GM12878 (cell line): ENCODE data around the gene IL18R1. TPM values are rescaled to one million over a fixed set of nuclear protein-coding genes. Genes with fewer than 3 reads are reported as not detected.

Experiments
- ATAC-seq: fragments of 200-7000 bp; cut with Tn5 transposase; 3 replicates; pipeline ENCODE4 v1.9.1; 2020; ENCODE audit warnings: mild to moderate bottlenecking, moderate library complexity
- BruUV-seq: library from RNA; stranded (reverse); fragments of 400-500 nt; replicated peaks from 2 replicates; lab custom pipeline; 2021; lab: Mats Ljungman, UMichigan
- CTCF ChIA-PET: fragments of 300-600 bp; sonication (Branson Sonifier 250); formaldehyde crosslinking; extraction: SDS; loops from one replicate; lab custom pipeline; 2021; ENCODE audit warnings: inconsistent platforms; lab: Yijun Ruan, JAX
- POLR2A ChIA-PET: fragments of 350-600 bp; formaldehyde crosslinking; extraction: SDS; loops from one replicate; lab custom pipeline; 2021; ENCODE audit warnings: inconsistent platforms; lab: Charles Lee
- RAD21 ChIA-PET: fragments of 300-600 bp; sonication (Branson Sonifier 250); formaldehyde crosslinking; loops from one replicate; lab custom pipeline; 2023; ENCODE audit warnings: antibody characterized with exemption; ENCODE audit not compliant: unreplicated experiment; lab: Charles Lee
- SMC1A ChIA-PET: fragments of 300-600 bp; sonication (Branson Sonifier 250); formaldehyde crosslinking; loops from one replicate; lab custom pipeline; 2023; ENCODE audit not compliant: unreplicated experiment, uncharacterized antibody; lab: Charles Lee
- DNase-seq: peaks from one replicate; pipeline ENCODE4 v3.0.0-alpha.2; 2011; ENCODE audit warnings: low read depth, low spot score
- FAIRE-seq: peaks from 3 replicates; lab custom pipeline; 2011; peaks lifted over from hg19 to GRCh38; lab: Jason Lieb, UNC
- H2AFZ ChIP-seq: 2 replicates; pipeline ENCODE4 v1.6.0; 2011; ENCODE audit warnings: low read depth, low read length, control low read depth; ENCODE audit not compliant: control insufficient read depth
- H3K27ac ChIP-seq: 2 replicates; pipeline ENCODE4 v1.5.1; 2011; ENCODE audit warnings: control low read depth; ENCODE audit not compliant: control insufficient read depth, insufficient read depth
- H3K27me3 ChIP-seq, 2 experiments: replicated peaks in 1 of 2; 2 replicates each; pipeline versions ENCODE4 v1.6.0 to v1.6.1; 2011; ENCODE audit warnings: low read length in 1 of 2; ENCODE audit not compliant: control insufficient read depth in 2 of 2, insufficient read depth in 2 of 2
- H3K36me3 ChIP-seq, 2 experiments: 2 replicates each; pipeline ENCODE4 v1.5.1; 2011; ENCODE audit warnings: low read length in 1 of 2; ENCODE audit not compliant: control insufficient read depth in 2 of 2, insufficient read depth in 2 of 2
- H3K4me1 ChIP-seq: 2 replicates; pipeline ENCODE4 v1.6.1; 2011; ENCODE audit warnings: mild to moderate bottlenecking, low read length, moderate library complexity, mixed read lengths; ENCODE audit not compliant: control insufficient read depth, insufficient read depth
- H3K4me2 ChIP-seq: 2 replicates; pipeline ENCODE4 v1.6.0; 2011; ENCODE audit warnings: control low read depth; ENCODE audit not compliant: control insufficient read depth, insufficient read depth
- H3K4me3 ChIP-seq: fragments of 200-600 bp; sonication (generic); 2 replicates; pipeline ENCODE4 v1.5.1; 2016
- H3K79me2 ChIP-seq: 2 replicates; pipeline ENCODE4 v1.6.0; 2011; ENCODE audit warnings: low read length; ENCODE audit not compliant: control insufficient read depth, insufficient read depth
- H3K9ac ChIP-seq: 2 replicates; pipeline ENCODE4 v1.8.0; 2011; ENCODE audit warnings: low read length, control low read depth, mixed read lengths; ENCODE audit not compliant: control insufficient read depth, insufficient read depth
- H3K9me3 ChIP-seq: replicated peaks from 3 replicates; pipeline ENCODE4 v1.5.1; 2011; ENCODE audit warnings: mild to moderate bottlenecking, low read length; ENCODE audit not compliant: control insufficient read depth, insufficient read depth
- H4K20me1 ChIP-seq: 2 replicates; pipeline ENCODE4 v1.6.0; 2011; ENCODE audit not compliant: control insufficient read depth, insufficient read depth
- CBFB ChIP-seq: IDR thresholded peaks from 2 replicates; pipeline ENCODE4 v1.6.1; 2016; ENCODE audit warnings: antibody characterized with exemption, low read depth
- HCFC1 ChIP-seq: fragments of 150-350 bp; IDR thresholded peaks from 2 replicates; pipeline ENCODE4 v1.6.1; 2014; ENCODE audit warnings: low read length
- HDAC2 ChIP-seq: fragments of 200-600 bp; sonication (generic); IDR thresholded peaks from 2 replicates; pipeline ENCODE4 v1.6.1; 2017
- HDGF ChIP-seq: fragments of 450-650 bp; IDR thresholded peaks from 2 replicates; pipeline ENCODE4 v1.6.1; 2016; ENCODE audit warnings: antibody characterized with exemption
- NFYB ChIP-seq: IDR thresholded peaks from 2 replicates; pipeline ENCODE4 v1.6.1; 2011; ENCODE audit warnings: low read depth, mild to moderate bottlenecking, low read length, improper control_type of control experiment, moderate library complexity; ENCODE audit not compliant: insufficient read depth
- NR2F1 ChIP-seq: fragments of 450-650 bp; conservative IDR thresholded peaks from 2 replicates; pipeline ENCODE4 v1.6.1; 2017; ENCODE audit warnings: mild to moderate bottlenecking
- POLR2A ChIP-seq: IDR thresholded peaks from 2 replicates; pipeline ENCODE4 v1.6.1; 2011; ENCODE audit warnings: low read depth, mild to moderate bottlenecking, low read length
- STAT3 ChIP-seq: IDR thresholded peaks from 2 replicates; pipeline ENCODE4 v1.6.1; 2011; ENCODE audit warnings: low read depth, low read length, improper control_type of control experiment
- ZNF217 ChIP-seq: fragments of 450-650 bp; IDR thresholded peaks from 2 replicates; pipeline ENCODE4 v1.6.1; 2017; ENCODE audit warnings: antibody characterized with exemption, mild to moderate bottlenecking
- WGBS: methylation state at CpG from one replicate; pipeline ENCODE4 v1.1.6; 2016; ENCODE audit warnings: low lambda C conversion rate; ENCODE audit not compliant: insufficient replicate concordance, insufficient coverage; ENCODE audit errors: missing lambda C conversion rate; 5-methylcytosine and 5-hydroxymethylcytosine counted together
- in situ Hi-C: fragments of 300-500 bp; cut with MboI; formaldehyde crosslinking; loops from 9 replicates; pipeline ENCODE4 v1.14.3; 2018; ENCODE audit warnings: mixed read lengths
- intact Hi-C: fragments of 100-400 bp; cut with micrococcal nuclease; formaldehyde crosslinking; loops from one replicate; pipeline ENCODE4 v1.14.2; 2022; ENCODE audit not compliant: unreplicated experiment
- polyA plus RNA-seq, 11 experiments: library from polyadenylated mRNA; depleted of rRNA in 4 of 11; unstranded in 6 of 11; stranded (reverse) in 5 of 11; fragments of >200 nt; fragmentation: Nextera tagmentation in 4 of 11; fragmentation: Illumina TruSeq in 1 of 11; extraction: Ambion mirVana in 4 of 11; extraction: Trizol in 1 of 11; gene quantifications; 1 replicate in 1 of 11; 2 replicates in 10 of 11; pipeline versions ENCODE4 v1.2.1 to v1.2.3, GENCODE V29; 2011 to 2016; ENCODE audit warnings: inconsistent platforms in 2 of 11, missing spikeins in 2 of 11, low read depth in 1 of 11
- total RNA-seq, 4 experiments: library from RNA; depleted of rRNA in 3 of 4; stranded (reverse); fragments of >200 nt in 3 of 4; fragmentation: Illumina TruSeq in 1 of 4; extraction: Trizol in 1 of 4; gene quantifications; 2 replicates each; pipeline versions ENCODE4 v1.2.1 to v1.2.3, GENCODE V29; 2013 to 2021
- TF ChIP-seq, protein P1 (sequence below): IDR thresholded peaks from 2 replicates; pipeline ENCODE4 v1.6.1; 2012; ENCODE audit warnings: low read depth, low read length, improper control_type of control experiment
- TF ChIP-seq, protein P2 (sequence below): fragments of 450-650 bp; conservative IDR thresholded peaks from 2 replicates; pipeline ENCODE4 v1.6.1; 2017; ENCODE audit warnings: mild to moderate bottlenecking, moderate library complexity

The IL18R1 gene
- total and polyA plus RNA-seq, 10 of the 15 experiments (the other 5 are each of a cell fraction or from before 2014, with no cell fraction given) = 3.5 to 15.5 (median 11.1) TPM

DNA sequence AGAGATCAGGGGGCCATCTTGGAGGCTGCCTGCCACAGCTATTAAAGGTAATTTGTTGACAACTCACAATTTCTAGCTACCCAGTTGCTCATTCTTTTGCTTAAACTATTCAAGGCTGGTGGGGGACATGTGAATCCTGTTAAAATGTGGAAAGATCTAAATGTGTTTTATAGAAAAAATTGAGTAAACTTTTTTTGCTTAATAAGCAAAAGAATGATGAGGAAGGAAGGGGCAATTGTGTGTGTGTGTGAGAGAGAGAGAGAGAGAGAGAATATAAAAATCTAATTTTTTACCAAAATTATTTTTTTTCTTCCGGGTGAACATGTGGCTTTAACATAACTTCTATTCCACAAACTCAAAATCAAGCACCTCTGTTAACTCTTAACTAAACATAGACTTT, 49.5 kb upstream of the IL18R1 start:
- in situ Hi-C loops = no loop called here
- ATAC-seq (no peak), DNase-seq (no peak), FAIRE-seq (no peak)
- Histone ChIP-seq H3K27me3 (no peaks in the 10 kb centered on the region), H2AFZ (no peak overlapping the region), H3K9ac (no peak overlapping the region), H4K20me1 (no peaks in the 10 kb centered on the region; the same call in 1 of the 2 replicates), H3K79me2 (no peaks in the 10 kb centered on the region), H3K4me3 (no peak overlapping the region), H3K36me3 (no peaks in the 10 kb centered on the region), H3K27ac (no peak overlapping the region), H3K4me2 (no peak overlapping the region), H3K4me1 (no peaks in the 10 kb centered on the region), H3K9me3 (no peaks in the 10 kb centered on the region)
- ChIA-PET CTCF (interaction anchor here (1.0 to 1.1 kb wide), 2 partner anchors 137 to 168 kb away, joined by 3 to 4 read pairs; no protein-coding TSS in a partner anchor), POLR2A (no interaction called here), SMC1A (no interaction called here), RAD21 (no interaction called here)
- TF ChIP-seq HDGF (no peak), ZNF217 (no peak), NR2F1 (no peak), HCFC1 (no peak), NFYB (no peak), STAT3 (no peak), HDAC2 (no peak), CBFB (no peak), POLR2A (no peak)
- TF ChIP-seq, protein P1, sequence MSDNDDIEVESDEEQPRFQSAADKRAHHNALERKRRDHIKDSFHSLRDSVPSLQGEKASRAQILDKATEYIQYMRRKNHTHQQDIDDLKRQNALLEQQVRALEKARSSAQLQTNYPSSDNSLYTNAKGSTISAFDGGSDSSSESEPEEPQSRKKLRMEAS = no peak
- TF ChIP-seq, protein P2, sequence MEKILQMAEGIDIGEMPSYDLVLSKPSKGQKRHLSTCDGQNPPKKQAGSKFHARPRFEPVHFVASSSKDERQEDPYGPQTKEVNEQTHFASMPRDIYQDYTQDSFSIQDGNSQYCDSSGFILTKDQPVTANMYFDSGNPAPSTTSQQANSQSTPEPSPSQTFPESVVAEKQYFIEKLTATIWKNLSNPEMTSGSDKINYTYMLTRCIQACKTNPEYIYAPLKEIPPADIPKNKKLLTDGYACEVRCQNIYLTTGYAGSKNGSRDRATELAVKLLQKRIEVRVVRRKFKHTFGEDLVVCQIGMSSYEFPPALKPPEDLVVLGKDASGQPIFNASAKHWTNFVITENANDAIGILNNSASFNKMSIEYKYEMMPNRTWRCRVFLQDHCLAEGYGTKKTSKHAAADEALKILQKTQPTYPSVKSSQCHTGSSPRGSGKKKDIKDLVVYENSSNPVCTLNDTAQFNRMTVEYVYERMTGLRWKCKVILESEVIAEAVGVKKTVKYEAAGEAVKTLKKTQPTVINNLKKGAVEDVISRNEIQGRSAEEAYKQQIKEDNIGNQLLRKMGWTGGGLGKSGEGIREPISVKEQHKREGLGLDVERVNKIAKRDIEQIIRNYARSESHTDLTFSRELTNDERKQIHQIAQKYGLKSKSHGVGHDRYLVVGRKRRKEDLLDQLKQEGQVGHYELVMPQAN = no peak
- 0% methylated on average over 1 of the region's 1 CpG for WGBS
- no TSS peak for BruUV-seq
- intact Hi-C loops = no loop called here
